NK-92 treated with Interleukin-12 subunit alpha and Interleukin-12 subunit beta, amount 100 ng/mL, for 24 hours (cell line): Measurements from ENCODE around the gene KRTAP12-4.
"Not testable (repeated sequence)": the region's sequence is repeated elsewhere in the genome, so short reads cannot be mapped to it uniquely, and the experiment has no call there.

Experiments used
- DNase-seq: peaks from one replicate; lab custom pipeline; 2025; lab: John Stamatoyannopoulos, UW

The KRTAP12-4 gene

DNA sequence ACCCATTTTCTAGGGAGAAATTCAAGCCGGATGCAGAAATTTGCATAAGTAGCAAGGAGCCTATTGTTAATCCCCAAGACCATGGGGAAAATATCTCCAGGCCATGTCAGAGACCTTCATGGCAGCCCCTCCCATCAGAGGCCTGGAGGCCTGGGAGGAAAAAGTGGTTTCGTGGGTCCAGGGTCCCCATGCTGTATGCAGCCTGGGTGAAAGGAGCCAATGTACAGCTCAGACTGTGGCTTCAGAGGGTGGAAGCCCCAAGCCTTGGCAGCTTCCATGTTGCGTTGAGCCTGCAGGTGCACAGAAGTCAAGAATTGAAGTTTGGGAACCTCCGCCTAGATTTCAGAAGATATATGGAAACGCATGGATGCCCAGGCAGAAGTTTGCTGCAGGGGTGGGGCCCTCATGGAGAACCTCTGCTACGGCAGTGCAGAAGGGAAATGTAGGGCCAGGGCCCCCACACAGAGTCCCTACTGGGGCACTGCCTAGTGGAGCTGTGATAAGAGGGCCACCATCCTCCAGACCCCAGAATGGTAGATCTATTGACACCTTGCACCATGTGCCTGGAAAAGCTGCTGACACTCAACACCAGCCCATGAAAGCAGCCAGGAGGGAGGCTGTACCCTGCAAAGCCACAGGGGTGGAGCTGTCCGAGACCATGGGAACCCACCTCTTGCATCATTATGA lies 44.2 kb downstream of the KRTAP12-4 start:
- DNase-seq, result not testable (repeated sequence)

GRCh38 chr21:44609193-44609592 lies 45.3 kb downstream of the KRTAP12-4 start:
- no peak for DNase-seq

GRCh38 chr21:44606495-44606894 lies 48.0 kb downstream of the KRTAP12-4 start:
- DNase-seq, result no peak
